GM12865 (cell line): Measurements from ENCODE around the gene HS3ST2.
A peak's percentile ranks its signal among the peaks of the same experiment; 100 is the strongest.

Experiments
- DNase-seq: peaks from one replicate; pipeline ENCODE4 v3.0.0; 2010; ENCODE audit warnings: low read depth
- H3K4me3 ChIP-seq: 2 replicates; pipeline ENCODE4 v1.5.1; 2011; ENCODE audit warnings: mild to moderate bottlenecking, low read depth, low read length, control low read depth
- TF ChIP-seq, protein P1 (sequence below): IDR thresholded peaks from 2 replicates; pipeline ENCODE4 v1.5.1; 2011; ENCODE audit warnings: low read length, control low read depth, low read depth, inconsistent platforms; ENCODE audit not compliant: insufficient read depth; ENCODE audit errors: missing control alignments

Gene HS3ST2

DNA sequence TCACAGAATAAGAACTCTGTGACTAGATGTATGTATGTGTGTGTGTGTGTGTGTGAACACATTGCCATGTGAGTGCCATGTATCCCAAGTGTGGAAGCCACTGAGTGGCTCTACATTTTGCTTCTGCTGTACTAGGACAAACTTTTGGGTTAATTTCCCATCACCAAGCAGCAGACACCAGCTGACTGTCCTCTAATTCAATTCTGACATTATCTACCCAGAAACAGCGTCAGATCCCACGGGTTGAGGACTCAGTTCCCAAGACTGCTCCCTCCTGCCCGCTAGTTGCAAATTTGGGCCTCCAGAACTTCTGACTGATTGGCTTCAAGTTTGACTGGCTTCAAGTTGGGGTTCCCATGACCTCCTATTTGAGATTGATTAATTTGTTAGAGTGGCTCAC, 29.2 kb downstream of the HS3ST2 start:
- no peak overlapping the region for H3K4me3 ChIP-seq
- TF ChIP-seq, protein P1, sequence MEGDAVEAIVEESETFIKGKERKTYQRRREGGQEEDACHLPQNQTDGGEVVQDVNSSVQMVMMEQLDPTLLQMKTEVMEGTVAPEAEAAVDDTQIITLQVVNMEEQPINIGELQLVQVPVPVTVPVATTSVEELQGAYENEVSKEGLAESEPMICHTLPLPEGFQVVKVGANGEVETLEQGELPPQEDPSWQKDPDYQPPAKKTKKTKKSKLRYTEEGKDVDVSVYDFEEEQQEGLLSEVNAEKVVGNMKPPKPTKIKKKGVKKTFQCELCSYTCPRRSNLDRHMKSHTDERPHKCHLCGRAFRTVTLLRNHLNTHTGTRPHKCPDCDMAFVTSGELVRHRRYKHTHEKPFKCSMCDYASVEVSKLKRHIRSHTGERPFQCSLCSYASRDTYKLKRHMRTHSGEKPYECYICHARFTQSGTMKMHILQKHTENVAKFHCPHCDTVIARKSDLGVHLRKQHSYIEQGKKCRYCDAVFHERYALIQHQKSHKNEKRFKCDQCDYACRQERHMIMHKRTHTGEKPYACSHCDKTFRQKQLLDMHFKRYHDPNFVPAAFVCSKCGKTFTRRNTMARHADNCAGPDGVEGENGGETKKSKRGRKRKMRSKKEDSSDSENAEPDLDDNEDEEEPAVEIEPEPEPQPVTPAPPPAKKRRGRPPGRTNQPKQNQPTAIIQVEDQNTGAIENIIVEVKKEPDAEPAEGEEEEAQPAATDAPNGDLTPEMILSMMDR = no peak
- DNase-seq = no peak

- TF ChIP-seq, protein P1 = no peak
- H3K4me3 ChIP-seq = no peak overlapping the region
- no peak for DNase-seq
These were observed 29.9 kb downstream of the HS3ST2 start for GRCh38 chr16:22843856-22844255.

DNA sequence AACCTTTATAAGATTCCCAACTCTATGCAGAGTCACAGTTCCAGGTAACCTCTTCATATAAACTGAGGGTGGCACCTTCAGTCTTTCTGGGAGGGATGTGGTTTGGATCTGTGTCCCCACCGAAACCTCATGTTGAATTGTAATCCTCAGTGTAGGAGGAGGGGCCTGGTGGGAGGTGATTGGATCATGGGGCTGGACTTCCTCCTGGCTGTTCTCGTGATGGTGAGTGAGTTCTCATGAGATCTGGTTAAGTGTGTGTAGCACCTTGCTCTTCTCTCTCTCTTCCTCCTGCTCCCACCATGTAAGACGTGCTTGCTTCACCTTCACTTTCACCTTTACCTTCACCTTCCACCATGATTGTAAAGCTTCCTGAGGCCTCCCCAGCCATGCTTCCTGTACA, 30.5 kb downstream of the HS3ST2 start:
- TF ChIP-seq, protein P1 = no peak
- H3K4me3 ChIP-seq = no peak overlapping the region
- DNase-seq = peak; percentile 11

GRCh38 chr16:22847100-22847499, 33.1 kb downstream of the HS3ST2 start:
- TF ChIP-seq, protein P1 = no peak
- no peak for DNase-seq
- H3K4me3 ChIP-seq = no peak overlapping the region

DNA sequence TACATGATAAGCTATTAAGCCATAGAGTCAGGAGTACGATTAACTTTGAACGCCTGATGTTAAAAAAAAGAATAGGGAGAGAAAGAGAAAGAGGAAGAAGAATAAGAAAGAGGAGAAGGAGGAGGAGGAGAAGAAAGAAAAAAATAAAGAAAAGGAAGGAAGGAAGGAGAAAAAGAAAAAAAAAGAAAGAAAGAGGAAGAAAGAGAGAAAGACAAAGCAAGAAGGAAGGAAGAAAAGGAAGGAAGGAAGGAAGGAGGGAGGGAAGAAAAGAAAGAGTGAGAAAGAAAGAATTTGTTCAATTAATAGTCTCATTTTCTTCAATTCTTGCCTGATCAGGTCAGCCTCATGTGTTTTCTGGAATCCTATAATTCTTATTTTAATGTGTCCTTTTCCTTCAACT, 33.7 kb downstream of the HS3ST2 start:
- TF ChIP-seq, protein P1 = no peak
- no peak overlapping the region for H3K4me3 ChIP-seq
- no peak for DNase-seq

DNA sequence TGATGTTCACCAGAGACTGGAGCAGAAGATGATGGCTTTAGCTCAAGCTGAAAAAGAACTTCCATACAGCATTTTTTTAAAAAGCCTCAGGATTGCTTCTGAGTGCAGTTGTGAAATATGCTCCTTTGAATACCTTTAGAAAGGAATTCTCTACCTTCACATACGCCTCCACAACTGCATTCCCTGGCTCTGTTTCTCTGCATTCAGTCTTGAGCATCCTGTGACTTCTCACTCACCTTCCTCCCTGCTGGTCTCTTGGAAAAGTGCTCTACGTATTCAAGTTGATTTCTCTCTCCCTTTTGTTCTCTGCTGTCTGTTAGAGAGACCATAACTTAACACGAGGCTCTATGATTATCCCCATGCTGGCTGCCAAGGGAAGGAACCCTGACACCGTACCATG, 34.5 kb downstream of the HS3ST2 start:
- TF ChIP-seq, protein P1 = no peak
- no peak overlapping the region for H3K4me3 ChIP-seq
- no peak for DNase-seq

GRCh38 chr16:22849517-22849916, 35.6 kb downstream of the HS3ST2 start:
- no peak for DNase-seq
- TF ChIP-seq, protein P1 = no peak
- H3K4me3 ChIP-seq = no peak overlapping the region
